ENCODE measurements around the gene RUNX2. TPM values are rescaled to one million over a fixed set of nuclear protein-coding genes. Genes with fewer than 3 reads are reported as not detected.

The RUNX2 gene
- total and polyA plus RNA-seq, 10 of the 15 experiments (the other 5 are each of a cell fraction or from before 2014, with no cell fraction given): 0.01 to 0.77 (median 0.15) TPM; not detected in 3

GRCh38 chr6:45706319-45706718, 378.2 kb downstream of the RUNX2 start:
- ChIA-PET POLR2A (no interaction called here), RAD21 (ENCODE audit: unreplicated experiment) (interaction anchor here (1.2 kb wide), 1 partner anchor 35 kb away, joined by 4 read pairs; no protein-coding TSS in a partner anchor), SMC1A (ENCODE audit: uncharacterized antibody, unreplicated experiment) (interaction anchor here (0.7 to 2.3 kb wide), 3 partner anchors 8 to 216 kb away, joined by 3 to 12 read pairs (median 4); no protein-coding TSS in a partner anchor), CTCF (interaction anchor here (0.7 to 1.6 kb wide), 3 partner anchors 14 to 217 kb away, joined by 3 to 6 read pairs (median 4); no protein-coding TSS in a partner anchor)
- DNase-seq (ENCODE audit: low read depth, low spot score) (no peak), ATAC-seq (peak; percentile 9), FAIRE-seq (no peak)
- H3K27me3 ChIP-seq (replicated peaks in 1 of 2; ENCODE audit: control insufficient read depth in 2 of 2, insufficient read depth in 2 of 2, low read length in 1 of 2): no peaks in the 10 kb centered on the region; a peak in 1 of 4 replicates
- H3K9me3 ChIP-seq (replicated peaks; ENCODE audit: control insufficient read depth, insufficient read depth, low read length): no peaks in the 10 kb centered on the region; the same call in 1 of the 3 replicates
- intact Hi-C loops (cut with micrococcal nuclease; ENCODE audit: unreplicated experiment): no loop called here
- no TSS peak for BruUV-seq (replicated peaks)
- no peak overlapping the region for H2AFZ ChIP-seq (ENCODE audit: control insufficient read depth, low read depth, low read length)
- H3K4me1 ChIP-seq (ENCODE audit: control insufficient read depth, insufficient read depth, low read length): peaks cover 19% of the 10 kb centered on the region
- 0 out of 2 replicates have a peak overlapping the region, but pooled peaks have one; percentile 5 for H3K4me2 ChIP-seq (ENCODE audit: control insufficient read depth, insufficient read depth)
- H3K79me2 ChIP-seq (ENCODE audit: control insufficient read depth, insufficient read depth, low read length): no peaks in the 10 kb centered on the region
- 0% methylated on average over 2 of the region's 2 CpGs for WGBS (ENCODE audit: insufficient coverage, insufficient replicate concordance, low lambda C conversion rate, missing lambda C conversion rate)
- in situ Hi-C loops (cut with MboI): no loop called here
- H3K36me3 ChIP-seq (ENCODE audit: control insufficient read depth in 2 of 2, insufficient read depth in 2 of 2, low read length in 1 of 2): no peaks in the 10 kb centered on the region
- no peak overlapping the region for H3K4me3 ChIP-seq
- no peak overlapping the region for H3K9ac ChIP-seq (ENCODE audit: control insufficient read depth, insufficient read depth, low read length)
- H4K20me1 ChIP-seq (ENCODE audit: control insufficient read depth, insufficient read depth): no peaks in the 10 kb centered on the region
- H3K27ac ChIP-seq (ENCODE audit: control insufficient read depth, insufficient read depth): no peak overlapping the region
- TF ChIP-seq CEBPB (IDR thresholded peaks at IDR 0.05; ENCODE audit: borderline replicate concordance in 1 of 2, low read depth in 2 of 2, low read length in 2 of 2) (no peak), FOXM1 (IDR thresholded peaks at IDR 0.05; ENCODE audit: low read depth, low read length) (no peak), CBX3 (IDR thresholded peaks at IDR 0.05; ENCODE audit: borderline replicate concordance, low read depth) (no peak), USF1 (IDR thresholded peaks at IDR 0.05; ENCODE audit: borderline replicate concordance, extremely low read length, insufficient read depth, low read depth, low read length) (no peak), ZNF592 (IDR thresholded peaks at IDR 0.05) (no peak), NR2C2 (IDR thresholded peaks at IDR 0.05; ENCODE audit: borderline replicate concordance, control insufficient read depth, insufficient read length, low read depth) (no peak), SUPT20H (IDR thresholded peaks at IDR 0.05; ENCODE audit: borderline replicate concordance, control insufficient read depth, low read depth, low read length) (no peak), STAT1 (conservative IDR thresholded peaks at IDR 0.05) (no peak), YBX1 (IDR thresholded peaks at IDR 0.05) (no peak), TCF12 (IDR thresholded peaks at IDR 0.05; ENCODE audit: low read depth, low read length) (no peak), BCLAF1 (IDR thresholded peaks at IDR 0.05) (no peak), MLLT1 (IDR thresholded peaks at IDR 0.05) (no peak), SIX5 (IDR thresholded peaks at IDR 0.05; ENCODE audit: low read depth, low read length, severe bottlenecking) (no peak), POLR2A (IDR thresholded peaks at IDR 0.05; ENCODE audit: low read depth, low read length) (no peak), CBFB (IDR thresholded peaks at IDR 0.05; ENCODE audit: low read depth) (no peak)
